Sciatic nerve (tissue), 2 donors: ENCODE results near the gene RIN2. TPM values are rescaled to one million over a fixed set of nuclear protein-coding genes. Genes with fewer than 3 reads are reported as not detected.
"Not testable (repeated sequence)": the region's sequence is repeated elsewhere in the genome, so short reads cannot be mapped to it uniquely, and the experiment has no call there.

Experiments
- ATAC-seq: fragments of 200-7000 bp; cut with Tn5 transposase; one replicate; pipeline ENCODE4 v1.9.1; 2020; ENCODE audit warnings: mild to moderate bottlenecking, moderate library complexity
- DNase-seq: peaks from one replicate; pipeline ENCODE4 v3.0.0-alpha.2; 2020; ENCODE audit warnings: low spot score
- intact Hi-C: fragments of 100-400 bp; cut with DNase I; formaldehyde crosslinking; loops from one replicate; pipeline ENCODE4 v1.14.2; 2022
- total RNA-seq: library from RNA; stranded (reverse); fragmentation: NEBNext Ultra II Directional; extraction: Animal tissue kit (Norgen Biotek cat#: 25700); gene quantifications from one replicate; pipeline ENCODE4 v1.2.1, GENCODE V29; 2021
- donor health status: DM: no; HTN: no; CAD: no.
- donor health status: DM: no; HTN: no; CAD: no.

Gene RIN2
- total RNA-seq, 1 donor from 2014 or later = 94.9 TPM

DNA sequence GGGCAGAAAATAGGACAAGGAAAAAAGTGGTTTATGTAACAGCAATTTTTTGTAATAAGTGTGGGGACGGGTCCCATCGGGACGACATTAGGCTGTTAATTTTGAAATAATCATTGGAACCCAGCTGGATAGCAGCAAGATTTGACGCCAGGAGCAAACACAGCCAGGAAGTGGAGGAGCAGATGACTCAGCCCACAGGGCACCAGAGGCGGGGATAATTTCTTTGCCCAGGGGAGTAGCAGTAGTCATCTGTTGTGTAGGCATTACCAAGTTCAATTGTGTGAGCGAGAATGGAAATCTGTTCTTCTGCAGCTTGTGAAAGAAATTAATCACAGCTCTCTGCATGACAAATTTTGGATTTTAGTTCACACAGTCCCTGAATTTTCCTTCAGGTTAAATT lies 22.6 kb upstream of the RIN2 start:
- peak; percentile 73 for DNase-seq
- ATAC-seq = peak; percentile 96
- intact Hi-C loops = no loop called here

DNA sequence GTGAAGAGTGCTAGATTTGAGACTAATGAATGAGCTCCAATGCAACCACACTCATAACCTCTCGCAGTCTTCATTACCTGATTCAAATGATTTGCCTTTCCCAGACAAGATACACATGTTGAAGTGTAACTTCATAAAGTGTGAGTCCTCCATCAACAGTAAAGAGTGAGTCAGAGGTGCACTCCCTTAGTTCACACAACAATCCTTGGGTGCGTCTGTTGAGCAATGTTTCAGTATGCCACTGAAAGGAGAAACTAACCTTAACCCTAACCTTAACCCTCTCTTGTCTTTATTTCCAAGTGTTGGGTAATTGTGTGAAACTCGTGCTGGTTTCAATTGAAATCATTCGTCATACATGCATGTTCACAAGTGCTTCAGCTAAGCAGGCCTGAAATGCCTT lies 21.0 kb upstream of the RIN2 start:
- no peak for DNase-seq
- peak; percentile 75 for ATAC-seq
- intact Hi-C loops = no loop called here

DNA sequence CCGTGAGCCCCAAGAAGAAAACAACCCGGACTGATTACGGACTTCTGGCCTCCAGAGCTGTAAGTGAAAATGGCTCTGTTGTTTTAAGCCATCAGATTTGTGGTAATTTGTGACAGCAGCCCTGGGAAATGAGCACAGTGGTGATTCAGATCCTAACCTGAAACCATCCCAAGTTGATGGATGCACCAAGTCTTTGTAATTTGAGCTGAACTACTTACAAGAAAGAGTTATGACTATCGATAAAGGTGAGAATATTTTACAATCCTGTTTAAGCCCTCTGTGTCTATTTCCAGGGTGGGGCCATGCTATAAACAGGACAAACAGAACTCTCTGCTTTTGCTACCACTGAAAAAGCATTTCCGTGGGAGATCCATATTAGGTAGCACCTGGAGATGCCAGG lies 19.1 kb upstream of the RIN2 start:
- DNase-seq (no peak), ATAC-seq (no peak)
- intact Hi-C loops = no loop called here

DNA sequence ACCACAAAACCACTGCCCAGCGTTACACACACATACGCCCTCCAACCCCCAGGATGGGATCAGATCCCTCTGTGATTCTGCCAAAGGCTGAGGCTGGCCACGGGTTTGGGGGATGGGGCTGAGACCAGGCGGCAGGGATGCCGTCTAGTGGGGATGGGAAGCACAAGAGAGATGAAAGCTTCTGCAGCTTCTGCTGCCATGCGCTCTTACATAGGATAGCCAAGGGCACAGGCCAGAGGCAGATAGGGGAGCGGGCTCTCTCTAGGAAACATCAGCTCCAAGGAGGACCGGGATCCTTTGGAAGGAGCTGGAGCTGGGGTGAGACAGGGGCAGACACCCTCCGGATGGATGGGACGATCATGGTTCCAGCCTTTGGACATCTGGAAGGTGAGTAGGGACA lies 18.7 kb upstream of the RIN2 start:
- ATAC-seq (no peak), DNase-seq (no peak)
- intact Hi-C loops = no loop called here

DNA sequence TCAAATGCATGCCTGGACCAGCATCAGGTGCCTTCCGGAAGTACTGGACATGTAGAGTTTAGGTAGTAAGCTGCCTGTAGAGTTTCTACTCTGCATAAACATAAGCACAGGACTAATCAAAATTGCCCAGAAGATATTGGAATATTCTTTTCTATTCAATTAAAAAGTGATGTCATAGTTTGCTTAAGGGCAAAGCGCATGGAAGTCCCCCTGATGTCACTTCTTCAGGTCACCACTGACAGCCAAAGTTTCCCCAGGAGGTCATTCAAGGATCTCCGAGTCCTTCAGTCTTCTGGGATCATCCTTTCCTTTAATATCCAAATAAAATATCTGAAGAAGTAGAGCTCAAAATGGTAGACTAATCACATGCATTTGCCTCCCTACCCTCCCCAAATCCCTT lies 17.5 kb upstream of the RIN2 start:
- intact Hi-C loops = no loop called here
- no peak for DNase-seq

DNA sequence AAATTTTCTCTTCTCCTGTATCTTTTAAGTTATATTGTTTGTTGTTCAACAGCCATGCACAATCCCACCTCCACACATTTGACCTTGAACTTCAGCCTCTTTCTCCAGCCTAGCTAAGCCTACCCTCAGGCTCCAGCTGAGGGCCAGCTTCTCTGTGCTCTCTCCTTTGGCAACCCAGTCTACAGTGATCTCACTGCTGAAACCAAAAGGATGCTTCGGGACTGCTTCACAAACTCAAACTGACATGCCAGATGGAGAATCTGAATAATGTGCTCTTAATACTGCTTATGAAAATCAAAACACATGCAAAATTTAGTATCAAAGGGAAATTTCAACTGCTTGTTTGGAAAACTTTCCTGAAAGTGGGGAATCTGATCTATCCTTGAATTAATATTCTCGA lies 16.1 kb upstream of the RIN2 start:
- ATAC-seq (peak; percentile 79), DNase-seq (no peak)
- intact Hi-C loops = no loop called here

More for the DNA sequence above, 17.5 kb upstream of the RIN2 start:
- no peak for ATAC-seq

DNA sequence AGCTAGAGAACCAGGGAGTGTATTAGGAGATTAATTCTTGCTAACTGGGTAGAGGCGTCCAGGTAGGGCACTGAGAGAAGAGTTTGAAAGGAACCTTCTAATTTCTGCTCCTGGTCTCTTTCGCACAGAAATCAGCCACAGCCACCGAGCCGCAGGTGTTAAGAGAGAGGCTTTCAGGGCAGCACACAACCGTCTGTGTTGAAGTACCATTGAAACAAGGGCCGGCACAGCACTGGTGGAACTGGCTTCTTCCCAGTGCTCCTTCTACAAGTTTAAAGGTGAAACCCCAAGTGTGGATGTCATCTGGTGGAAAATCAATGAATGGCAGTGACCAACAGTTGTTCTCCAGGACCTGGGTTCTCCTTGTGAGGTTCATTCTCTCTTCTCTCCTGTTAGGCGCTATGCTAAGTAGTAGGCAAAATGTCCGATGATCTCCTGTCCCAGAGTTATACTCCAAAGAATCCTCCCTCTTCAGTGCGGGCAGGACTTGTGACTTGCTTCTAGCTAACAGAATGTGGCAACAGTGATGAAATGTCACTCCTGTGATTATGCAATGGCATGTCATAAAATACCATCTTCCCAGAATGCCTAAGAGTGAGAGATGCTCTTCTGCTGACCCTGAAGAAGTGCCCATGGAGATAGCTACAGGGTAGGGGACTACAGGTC lies 15.0 kb upstream of the RIN2 start:
- intact Hi-C loops = no loop called here
- ATAC-seq (no peak), DNase-seq (no peak)

DNA sequence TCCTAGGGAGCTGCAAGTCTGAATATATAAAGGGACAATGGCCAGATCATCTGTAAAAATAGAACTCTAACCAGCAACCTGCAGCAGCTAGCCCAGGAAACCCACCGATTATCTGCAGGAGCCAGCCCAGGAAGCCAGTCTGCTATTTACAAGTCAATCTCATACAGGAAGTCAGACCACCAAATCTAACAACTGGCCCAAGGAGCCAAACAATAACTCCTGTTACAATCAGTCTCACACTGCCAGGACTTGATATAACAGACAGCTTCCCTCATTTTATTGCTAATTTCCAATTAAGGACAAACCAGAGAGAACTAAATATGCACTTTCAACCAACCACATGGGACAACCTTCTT lies 14.4 kb upstream of the RIN2 start:
- DNase-seq (no peak), ATAC-seq (no peak)
- intact Hi-C loops = no loop called here

DNA sequence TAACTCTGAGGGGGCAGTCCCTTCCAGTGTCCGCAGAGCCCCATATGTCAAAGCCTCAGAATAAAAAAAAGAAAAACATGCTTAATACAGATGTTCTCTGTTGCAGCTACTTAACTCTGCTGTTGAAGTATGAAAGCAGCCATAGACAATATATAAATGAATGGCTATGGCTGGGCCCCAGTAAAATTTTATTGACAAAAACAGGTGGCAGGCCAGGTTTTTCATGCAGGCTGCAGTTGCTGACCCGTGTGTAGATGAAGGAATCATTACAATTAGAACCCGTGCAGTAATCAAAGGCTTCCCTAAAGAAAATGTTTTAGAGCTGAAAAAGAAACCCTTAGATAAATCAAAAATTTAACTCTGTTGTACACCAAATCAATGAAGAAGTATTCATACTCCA lies 13.0 kb upstream of the RIN2 start:
- ATAC-seq = no peak
- DNase-seq = no peak
- intact Hi-C loops = no loop called here

DNA sequence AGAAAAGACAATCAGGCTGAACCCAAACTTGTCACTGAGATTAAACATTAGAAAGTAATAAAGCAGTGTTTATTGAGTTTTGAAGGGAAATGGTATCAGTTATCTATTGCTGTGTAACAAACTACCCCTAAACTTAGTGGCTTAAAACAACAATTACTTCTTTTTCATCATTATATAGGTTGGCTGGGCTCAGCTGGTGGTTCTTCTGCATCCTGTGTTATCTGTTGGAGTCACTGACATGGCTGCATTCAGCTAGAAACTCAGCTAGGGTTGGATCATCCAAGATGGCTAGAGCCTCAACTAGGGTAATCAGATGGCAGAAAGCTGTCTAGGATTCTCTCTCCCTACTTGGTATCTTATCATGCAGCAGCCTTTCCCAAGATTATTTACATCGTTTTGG lies 12.5 kb upstream of the RIN2 start:
- ATAC-seq (no peak), DNase-seq (no peak)
- intact Hi-C loops = no loop called here

DNA sequence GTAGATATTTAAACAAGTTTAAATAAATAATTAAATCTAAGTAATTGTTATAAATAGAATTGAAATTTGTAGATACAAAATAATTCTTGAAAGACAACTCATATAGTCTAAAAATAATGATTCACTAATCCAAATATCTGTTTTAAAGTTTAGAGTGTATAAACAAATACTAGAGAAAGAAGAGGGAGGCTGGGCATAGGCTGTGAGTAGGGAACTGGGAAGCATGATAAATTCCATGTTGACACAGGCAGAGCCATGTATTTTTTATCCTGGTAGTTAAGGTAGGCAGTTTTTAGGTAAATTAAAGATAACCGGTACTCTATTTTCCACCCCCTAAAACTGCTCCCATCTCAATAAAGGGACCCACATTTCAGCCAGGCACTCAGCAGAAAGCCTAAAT lies 11.7 kb upstream of the RIN2 start:
- DNase-seq (no peak), ATAC-seq (no peak)
- intact Hi-C loops = no loop called here

DNA sequence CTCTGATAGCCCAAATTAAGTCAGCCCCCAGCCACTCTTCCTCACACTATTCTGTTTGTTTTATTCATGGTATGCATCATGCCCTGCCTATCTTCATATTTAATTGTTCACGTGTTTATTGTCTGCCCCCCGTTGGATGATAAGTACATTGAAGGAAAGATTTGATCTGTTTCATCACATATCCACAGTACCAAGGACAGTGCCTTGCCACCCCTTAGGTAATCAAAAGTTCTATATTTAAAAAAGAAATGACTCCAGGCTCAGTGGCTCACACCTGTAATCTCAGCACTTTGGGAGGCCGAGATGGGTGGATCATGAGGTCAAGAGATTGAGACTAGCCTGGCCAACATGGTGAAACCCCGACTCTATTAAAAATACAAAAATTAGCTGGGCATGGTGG lies 10.2 kb upstream of the RIN2 start:
- ATAC-seq (no peak), DNase-seq (no peak)
- intact Hi-C loops = no loop called here

DNA sequence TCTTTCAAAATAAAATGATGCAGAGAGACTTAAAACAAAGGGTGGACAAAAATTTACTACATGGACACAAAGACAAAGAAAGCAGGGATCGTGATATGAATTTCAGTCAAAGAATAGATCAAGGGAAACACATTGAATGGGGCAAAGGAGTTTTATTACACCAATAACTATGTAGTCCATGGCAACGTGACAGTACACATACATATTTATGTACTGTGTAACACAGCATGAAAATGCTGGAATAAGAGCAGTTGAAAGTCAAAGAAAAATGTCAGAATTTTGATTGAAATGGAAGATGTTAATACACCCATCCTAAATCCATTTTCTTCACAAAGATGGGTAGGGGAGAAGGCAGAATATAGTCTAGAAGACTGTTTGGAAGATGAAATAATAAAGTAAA lies 9.4 kb upstream of the RIN2 start:
- ATAC-seq (no peak), DNase-seq (no peak)
- intact Hi-C loops = no loop called here

DNA sequence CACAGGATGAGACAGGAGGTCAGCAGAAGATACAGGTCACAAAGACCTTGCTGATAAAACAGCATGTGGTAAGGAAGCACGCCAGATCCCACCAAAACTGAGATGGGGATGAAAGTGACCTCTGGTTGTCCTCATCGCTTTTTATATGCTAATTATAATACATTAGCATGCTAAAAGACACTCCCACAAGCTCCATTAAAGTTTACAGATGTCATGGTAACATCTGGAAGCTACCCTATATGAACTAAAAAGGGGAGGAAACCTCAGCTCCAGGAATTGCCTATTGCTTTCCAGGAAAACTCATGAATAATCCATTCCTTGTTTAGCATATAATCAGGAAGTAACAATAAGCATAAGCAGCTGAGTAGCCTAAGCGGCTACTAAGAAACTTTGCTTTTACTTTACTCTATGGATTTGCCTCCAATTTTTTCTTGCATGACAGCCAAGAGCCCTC lies 8.4 kb upstream of the RIN2 start:
- intact Hi-C loops = no loop called here
- no peak for DNase-seq
- ATAC-seq = no peak

DNA sequence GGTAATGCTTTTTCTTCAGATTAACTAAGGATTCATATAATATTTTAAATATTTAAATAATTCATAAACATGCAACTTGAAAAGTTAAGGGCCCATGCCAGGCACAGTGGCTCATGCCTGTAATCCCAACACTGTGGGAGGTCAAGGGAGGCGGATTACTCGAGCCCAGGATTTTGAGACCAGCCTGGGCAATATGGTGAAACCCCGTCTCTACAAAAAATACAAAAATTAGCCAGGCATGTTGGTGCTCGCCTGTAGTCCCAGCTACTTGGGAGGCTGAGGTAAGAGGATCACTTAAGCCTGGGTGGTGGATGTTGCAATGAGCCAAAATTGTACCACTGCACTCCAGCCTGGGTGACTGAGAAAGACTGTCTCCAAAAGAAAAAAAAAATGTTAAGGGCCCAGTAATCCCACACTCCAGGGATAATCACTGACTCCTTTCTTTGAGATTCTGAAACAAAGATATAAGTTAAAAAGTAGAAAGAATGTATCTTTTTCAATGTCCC lies 7.9 kb upstream of the RIN2 start:
- intact Hi-C loops = no loop called here
- DNase-seq (no peak), ATAC-seq (no peak)

DNA sequence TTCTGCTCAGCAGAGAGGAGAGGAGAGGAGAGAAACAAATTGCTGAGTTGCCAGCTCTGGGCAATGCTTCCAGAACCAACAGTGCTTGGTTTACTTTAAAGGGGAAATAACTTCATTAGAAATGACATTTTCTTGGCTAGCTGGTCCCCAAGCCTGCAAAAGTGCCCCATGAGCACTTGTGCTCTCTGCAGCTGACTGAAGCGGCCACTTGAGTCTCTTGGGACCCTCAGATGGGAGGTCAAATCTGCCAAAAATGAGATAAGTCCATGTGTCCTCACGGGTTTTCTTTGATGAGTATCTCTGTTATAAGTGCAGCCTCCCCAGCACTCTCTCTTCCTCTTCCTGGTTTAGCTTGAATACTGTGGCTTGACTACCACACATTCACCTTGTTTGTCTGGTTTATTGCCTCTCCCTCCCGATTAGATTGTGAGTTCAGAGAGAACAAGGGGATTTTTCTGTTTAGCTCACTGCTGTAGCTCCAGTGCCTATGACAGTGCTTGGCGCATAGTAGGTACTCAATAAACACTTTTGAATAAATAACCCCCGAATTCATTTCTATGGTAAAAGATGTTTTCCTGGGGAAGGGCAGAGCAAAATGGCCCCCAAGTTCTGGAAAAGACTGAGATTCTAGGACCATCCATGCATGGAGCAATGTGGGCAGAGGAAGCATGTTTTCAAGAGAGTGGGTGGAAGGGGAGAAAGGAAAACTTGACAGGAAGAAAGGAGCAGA lies 7.0 kb upstream of the RIN2 start:
- DNase-seq = no peak
- peak; percentile 44 for ATAC-seq
- intact Hi-C loops = no loop called here

DNA sequence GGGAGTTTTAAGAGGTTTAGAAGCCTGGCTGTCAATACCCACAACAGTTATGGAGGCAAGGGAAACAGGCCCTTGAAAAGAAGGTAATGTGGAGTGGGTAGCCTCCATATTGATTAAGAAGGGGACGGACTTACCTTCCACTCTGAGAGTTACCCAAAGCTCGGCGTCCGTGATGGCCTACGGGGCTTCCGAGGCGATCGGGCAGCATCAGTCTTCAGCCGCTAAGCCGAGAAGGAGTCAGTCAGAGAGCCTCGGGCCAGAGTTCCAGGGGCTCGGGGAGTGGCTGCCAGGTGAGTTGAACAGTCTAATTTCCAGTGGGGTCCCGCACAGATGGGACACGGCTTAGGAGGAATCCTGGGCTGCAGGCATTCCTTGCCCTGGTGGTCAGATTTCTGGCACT lies 3.9 kb upstream of the RIN2 start:
- intact Hi-C loops, DNase-seq, ATAC-seq: not testable (repeated sequence)

DNA sequence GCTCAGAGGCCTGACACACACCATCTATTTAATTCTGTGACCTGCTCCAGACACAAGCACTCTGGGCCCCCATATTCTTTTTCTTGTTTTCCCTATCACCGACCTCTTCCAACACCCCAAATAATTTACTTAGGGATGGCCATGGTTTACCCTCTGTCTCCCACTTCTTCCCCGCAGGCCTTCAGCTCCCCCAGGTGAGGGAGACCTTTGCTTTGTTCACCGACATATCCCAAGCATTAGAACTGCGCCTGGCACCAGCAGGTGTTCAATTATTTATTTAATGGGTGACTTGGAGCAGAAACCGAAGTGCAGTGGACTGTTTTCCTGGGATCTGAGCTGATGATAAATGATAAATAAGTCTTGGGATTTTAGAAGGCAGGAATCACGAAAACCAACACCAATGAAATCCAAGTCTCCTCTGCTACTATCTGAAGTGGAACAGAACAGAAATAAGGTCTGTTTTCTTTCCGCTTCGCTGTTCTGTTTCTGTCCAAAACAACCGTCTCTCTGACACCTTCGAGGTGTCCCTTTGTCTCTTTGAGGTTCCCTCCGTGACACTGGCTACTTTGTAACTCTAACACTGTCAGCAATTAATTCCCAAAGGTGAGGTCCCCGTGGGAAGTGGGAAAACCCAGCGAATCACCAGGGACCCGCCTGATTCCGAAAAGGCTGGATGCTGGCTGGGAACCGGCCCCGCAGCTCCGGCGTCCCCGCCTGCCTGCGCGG lies 1.1 kb upstream of the RIN2 start:
- intact Hi-C loops = no loop called here
- no peak for ATAC-seq
- DNase-seq = no peak

DNA sequence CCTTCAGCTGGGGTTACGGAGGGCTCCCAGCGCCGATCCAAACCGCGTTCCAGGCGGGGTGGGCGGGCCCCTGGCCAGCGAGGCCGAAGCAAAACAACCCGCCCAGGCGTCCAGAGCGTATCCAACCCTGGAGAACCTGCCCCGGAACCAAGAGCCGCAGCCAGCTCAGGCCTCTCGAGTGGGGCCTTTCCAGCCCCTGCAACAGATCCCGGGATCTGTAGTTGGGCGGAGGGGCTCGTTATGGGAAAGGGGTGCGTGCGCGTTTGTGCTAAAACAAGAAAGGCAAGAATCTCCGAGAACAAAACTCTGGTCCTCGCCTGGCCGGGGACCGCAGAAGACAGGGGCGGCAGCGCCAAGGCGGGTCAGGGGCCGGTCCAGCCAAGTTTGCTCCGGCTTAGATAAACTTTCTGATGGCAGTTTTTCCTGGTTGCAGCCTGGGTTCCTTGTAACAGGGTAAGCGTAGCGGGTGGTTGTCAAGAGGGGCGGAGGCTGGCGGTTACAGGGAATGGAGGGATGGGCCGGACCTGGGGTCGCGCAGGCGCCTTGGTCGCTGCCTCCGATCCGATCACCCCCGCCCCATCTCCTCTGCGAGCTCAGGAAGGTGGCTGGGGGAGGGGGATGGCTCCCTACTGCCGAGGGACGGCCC lies 448 bp upstream of the RIN2 start:
- peak; percentile 95 for ATAC-seq
- intact Hi-C loops = no loop called here

More for the DNA sequence above, 448 bp upstream of the RIN2 start:
- peak; percentile 92 for DNase-seq
